DMS53 treated with DMSO at 0.1 percent for 48 hours (cell line): ENCODE results near the gene SLC6A8.
"Not testable (repeated sequence)": the region's sequence is repeated elsewhere in the genome, so short reads cannot be mapped to it uniquely, and the experiment has no call there.

Experiments
- DNase-seq: peaks from one replicate; lab custom pipeline; 2025; ENCODE audit not compliant: unreplicated experiment; lab: John Stamatoyannopoulos, UW

The SLC6A8 gene

DNA sequence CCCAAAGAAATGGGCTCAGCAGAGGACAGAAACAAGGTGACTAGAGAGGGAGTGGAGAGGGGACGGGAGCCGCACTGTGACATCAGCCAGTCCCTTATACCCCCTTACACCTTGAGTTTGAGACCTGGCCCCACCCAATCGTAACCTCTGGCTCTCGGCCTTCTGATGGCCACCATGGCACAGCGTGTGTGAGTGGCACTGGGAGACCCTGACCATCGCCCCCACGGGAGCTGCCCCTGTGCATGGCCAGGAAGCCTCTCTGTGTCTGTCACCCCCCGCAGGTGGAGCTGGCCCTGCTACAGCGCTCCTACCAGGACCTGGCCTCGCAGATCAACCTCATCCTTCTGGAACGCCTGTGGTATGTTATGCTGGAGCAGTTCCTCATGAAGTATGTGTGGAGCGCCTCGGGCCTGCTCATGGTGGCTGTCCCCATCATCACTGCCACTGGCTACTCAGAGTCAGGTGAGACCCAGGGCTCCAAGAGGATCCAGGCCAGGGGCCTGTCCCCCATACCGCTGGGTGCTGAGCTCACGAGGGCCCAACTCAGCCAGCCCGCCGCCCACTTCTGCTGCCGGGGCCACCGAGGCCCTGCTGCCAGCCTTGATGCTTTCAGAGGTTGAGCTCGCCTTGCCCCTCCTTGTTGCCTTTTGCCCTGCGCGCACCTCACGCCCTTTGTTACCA, 41.4 kb downstream of the SLC6A8 start:
- no peak for DNase-seq

DNA sequence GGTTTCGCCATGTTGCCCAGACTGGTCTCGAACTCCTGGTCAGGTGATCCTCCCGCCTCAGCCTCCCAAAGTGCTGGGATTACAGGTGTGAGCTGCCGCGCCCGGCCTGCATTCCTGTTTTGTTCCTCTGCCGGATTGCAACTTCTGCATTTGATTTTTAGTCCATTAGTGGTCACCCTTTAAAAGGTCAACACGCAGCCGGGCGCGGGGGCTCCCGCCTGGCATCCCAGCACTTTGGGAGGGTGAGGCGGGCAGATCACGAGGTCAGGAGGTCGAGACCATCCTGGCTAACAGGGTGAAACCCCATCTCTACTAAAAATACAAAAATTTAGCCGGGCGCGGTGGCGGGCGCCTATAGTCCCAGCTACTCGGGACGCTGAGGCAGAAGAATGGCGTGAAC, 42.4 kb downstream of the SLC6A8 start:
- not testable (repeated sequence) for DNase-seq

DNA sequence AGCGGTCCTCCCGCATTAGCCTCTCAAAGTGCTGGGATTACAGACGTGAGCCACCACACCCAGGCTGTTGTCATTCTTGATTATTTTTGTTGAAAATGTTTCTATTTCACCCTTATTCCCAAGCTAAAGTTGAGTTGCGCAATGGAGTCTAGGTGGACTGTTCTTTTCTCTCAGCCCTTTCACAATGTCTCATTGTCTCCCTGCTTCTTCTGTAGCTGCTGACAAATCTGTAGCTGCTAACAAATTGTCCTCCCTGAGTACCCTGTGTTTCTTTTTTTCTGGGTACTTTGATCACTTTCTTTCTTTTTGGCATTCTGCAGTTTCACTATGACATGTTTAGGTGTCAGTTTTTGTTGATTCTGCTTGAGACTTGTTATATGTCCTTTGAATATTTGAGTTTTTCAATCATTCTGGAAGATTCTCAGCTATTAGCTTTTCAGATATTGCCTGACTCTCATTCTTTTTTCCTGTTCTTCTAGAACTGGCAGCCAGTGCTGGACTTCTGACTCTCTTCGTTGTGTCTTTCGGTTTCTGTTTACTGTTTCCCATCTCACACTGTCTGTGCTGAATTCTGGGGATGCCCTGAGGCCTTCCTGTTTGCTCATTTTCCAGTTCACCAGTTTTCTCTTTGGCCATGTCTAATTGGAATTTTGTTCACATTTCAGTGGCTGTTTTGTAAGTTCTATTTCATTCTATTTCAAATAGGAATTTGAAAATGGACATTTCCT, 43.6 kb downstream of the SLC6A8 start:
- no peak for DNase-seq

DNA sequence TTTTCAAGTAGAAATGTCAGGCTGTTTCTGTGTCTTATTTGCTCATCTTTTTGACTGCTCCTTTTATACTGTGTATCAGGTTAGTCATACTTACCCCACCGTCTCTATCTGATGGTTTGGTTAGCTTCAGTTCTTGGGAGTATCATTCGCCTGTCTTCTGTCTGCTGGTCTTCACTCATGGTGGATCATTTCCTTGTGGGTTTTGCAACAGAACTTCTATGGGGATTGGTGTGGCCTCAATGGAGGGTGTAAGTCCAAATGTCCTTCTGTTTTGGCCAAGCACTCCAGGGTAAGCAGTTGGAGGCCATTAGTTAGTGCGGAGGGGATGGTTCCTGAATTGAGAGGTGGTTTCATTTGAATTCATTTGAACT, 44.1 kb downstream of the SLC6A8 start:
- no peak for DNase-seq

GRCh38 chrX:153732401-153732800, 44.7 kb downstream of the SLC6A8 start:
- no peak for DNase-seq

- DNase-seq: no peak
Measured at GRCh38 chrX:153733651-153734240, 46.0 kb downstream of the SLC6A8 start.

GRCh38 chrX:153734871-153735270, 47.1 kb downstream of the SLC6A8 start:
- no peak for DNase-seq

DNA sequence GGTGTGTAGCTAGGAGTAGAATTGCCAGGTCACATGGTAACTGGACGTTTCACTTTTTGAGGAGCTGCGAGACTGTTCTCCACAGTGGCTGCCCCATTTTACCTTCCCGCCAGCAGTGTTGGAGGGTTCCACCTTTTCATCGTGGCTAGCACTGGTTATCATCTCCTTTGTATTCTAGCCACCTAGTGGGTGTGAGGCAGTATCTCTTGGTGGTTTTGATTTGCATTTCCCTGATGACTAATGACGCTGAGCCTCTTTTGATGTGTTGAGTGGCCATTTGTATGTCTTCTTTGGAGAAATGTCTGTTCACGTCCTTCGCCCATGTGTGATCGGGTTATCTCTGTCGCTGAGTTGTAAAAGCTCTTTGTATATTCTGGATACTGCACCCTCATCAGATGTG, 47.5 kb downstream of the SLC6A8 start:
- no peak for DNase-seq

GRCh38 chrX:153736071-153736820, 48.5 kb downstream of the SLC6A8 start:
- no peak for DNase-seq

- DNase-seq: no peak
Measured at GRCh38 chrX:153736871-153737441, 49.2 kb downstream of the SLC6A8 start.

GRCh38 chrX:153738056-153738605, 50.4 kb downstream of the SLC6A8 start:
- DNase-seq: no peak

DNA sequence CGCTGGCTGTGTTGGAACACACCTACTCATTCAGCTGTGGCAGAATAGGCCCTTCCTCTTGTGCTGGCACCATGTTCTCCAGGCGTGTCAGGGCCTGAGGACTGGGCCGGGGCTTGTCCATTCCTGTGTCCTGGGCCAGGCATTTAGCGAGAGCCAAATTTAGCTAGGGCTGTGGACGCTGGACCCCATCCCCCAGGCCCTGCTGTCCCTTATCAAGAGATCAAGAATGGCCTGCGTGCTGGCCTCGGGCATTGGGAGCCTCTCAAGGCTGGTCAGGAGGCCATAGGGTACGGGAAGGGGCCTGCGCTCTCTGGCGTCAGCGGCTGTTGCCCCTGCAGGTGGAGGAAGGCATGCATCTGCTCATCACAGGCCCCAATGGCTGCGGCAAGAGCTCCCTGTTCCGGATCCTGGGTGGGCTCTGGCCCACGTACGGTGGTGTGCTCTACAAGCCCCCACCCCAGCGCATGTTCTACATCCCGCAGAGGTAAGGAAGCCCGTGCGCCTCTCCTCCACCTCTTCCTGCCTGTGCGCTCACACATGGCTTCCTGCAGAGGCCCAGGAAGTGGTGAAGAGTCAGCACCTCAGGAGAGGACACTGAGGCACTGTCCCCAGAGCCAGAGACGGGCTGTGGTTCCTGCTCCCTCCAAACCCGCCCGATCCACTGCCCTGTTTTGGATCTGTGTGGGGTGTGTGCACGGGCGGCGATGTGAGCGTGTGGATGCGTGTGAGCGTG, 52.2 kb downstream of the SLC6A8 start:
- no peak for DNase-seq

DNA sequence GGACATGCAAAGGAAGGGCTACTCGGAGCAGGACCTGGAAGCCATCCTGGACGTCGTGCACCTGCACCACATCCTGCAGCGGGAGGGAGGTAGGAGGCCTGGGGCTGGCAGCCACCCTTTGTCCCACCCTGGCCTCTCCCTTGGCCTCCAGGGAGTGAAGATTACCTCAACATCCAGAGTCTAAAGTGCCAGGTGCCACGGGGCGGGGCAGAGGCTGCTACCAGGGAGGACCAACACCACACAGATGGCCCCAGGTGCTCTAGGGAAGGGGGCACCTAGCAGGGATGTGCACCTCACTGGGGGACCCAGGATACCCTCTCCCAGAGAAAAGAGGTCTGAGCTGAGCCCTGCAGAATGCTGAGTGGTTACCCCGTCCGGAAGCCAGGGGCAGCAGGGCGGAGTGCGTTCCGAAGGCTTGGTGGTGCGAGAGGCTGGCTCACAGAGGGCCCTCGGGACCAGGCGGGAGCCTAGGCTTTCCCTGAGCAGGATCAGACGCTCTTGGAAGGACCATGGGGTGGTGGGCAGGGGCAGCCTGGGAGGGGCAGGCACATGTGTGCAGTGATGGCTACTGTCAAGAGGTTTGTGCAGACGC, 53.0 kb downstream of the SLC6A8 start:
- no peak for DNase-seq

DNA sequence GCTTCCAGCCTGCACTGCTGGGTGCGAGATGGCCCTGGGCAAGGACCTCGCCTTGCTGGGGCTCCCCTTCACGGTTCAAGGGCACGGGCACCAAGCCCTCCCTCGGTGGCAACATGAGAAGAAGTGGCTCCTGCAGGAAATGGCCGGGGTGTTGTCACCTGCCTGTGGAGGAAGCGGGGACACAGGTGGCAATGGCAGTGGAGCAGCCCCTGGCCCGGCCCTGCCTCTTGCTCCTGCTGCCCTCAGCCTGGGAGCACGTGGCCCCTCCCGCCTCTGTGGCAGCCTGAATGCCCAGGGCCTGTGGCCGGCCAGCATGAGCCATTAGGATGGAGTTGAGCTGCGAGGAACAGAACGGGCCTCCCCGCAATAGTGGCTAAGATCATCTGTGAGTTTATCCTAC, 53.7 kb downstream of the SLC6A8 start:
- no peak for DNase-seq

- not testable (repeated sequence) for DNase-seq
Measured at GRCh38 chrX:153742111-153742510, 54.4 kb downstream of the SLC6A8 start.

DNA sequence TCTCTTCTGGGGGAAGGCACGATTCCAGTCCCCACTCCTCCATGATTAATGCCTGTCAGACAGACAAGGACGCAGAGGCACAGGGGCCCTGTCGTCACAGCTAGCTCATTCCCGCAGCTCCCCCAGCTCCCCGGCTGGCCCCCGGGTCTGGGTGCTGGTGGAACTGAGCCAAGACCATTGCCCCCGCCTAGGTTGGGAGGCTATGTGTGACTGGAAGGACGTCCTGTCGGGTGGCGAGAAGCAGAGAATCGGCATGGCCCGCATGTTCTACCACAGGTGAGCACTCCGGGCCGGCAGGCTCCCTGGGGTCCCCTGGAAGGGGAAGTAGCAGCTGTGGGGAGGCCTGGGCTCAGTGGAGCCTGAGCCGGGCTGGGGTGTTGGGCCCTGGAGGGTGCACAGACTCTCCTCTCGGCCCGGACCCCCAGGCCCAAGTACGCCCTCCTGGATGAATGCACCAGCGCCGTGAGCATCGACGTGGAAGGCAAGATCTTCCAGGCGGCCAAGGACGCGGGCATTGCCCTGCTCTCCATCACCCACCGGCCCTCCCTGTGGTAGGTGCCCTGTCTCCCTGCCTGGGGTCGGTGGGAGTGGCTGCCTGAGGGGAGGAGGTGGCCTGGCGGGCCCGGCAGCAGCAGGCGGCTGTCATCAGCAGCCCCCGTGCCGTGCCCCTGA, 55.2 kb downstream of the SLC6A8 start:
- DNase-seq: not testable (repeated sequence)

DNA sequence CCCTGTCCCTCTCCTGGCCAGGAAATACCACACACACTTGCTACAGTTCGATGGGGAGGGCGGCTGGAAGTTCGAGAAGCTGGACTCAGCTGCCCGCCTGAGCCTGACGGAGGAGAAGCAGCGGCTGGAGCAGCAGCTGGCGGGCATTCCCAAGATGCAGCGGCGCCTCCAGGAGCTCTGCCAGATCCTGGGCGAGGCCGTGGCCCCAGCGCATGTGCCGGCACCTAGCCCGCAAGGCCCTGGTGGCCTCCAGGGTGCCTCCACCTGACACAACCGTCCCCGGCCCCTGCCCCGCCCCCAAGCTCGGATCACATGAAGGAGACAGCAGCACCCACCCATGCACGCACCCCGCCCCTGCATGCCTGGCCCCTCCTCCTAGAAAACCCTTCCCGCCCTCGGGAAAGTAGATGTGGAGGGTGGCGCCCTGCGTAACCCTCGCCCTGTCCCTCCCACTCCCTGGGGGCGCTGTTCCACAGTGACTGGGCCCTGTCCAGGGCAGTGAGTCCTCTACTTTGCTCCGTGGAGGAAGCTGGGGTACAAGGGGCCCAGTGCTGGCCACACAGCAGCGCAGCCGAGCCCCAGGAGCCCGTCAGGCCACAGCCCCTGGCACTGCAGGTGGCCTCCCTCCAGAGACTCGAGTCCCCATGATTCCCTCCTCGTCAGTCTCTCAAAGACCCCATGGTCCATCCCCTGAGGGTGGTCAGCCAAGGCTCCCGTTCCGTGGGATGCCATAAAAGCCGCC, 55.9 kb downstream of the SLC6A8 start:
- DNase-seq: peak; percentile 57

DNA sequence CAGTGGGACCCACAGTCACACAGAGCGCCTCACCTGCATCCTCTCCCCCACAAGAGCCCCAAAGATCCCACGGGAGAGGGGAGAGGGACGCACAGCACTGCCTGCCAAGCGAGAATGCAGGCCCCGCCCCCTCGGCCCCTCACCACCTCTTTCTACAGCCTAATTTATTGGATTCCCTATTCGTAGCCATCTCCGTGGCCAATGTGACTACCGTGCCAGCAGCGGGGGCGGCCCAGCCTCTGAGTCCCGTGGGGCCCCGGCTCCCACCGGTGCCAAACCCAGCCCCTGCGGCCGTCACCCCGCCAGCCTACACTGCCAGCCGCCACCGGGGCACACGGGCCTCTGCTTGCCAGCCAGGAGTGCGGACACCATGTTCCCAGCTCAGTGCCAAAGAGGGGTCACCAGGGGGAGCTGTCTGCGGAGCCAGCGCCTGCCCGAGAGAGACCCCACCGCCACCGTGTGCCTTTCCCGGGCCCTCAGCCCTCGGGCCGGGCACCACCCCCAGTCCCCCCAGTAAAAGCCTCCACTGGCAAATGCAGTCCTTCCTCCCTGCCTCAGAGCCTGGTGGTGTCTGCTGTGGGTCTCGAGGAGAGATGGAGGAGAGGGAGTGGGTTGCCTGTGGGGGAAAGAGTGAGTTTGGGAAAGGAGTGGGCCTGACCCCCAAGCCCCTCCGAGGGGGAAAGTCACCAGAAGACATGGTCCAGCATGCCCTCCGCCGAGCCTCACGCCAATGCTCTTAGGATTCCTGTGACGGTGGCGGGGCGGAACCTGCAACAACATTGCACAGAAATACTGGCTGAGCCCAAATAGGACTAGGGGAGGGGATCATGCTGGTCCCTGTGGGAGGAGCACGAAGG, 56.7 kb downstream of the SLC6A8 start:
- peak; percentile 35 for DNase-seq
